ENCODE results near the gene RTKN. TPM values are rescaled to one million over a fixed set of nuclear protein-coding genes. Genes with fewer than 3 reads are reported as not detected.

Gene RTKN
- total and polyA plus RNA-seq, 9 of the 15 experiments (the other 6 are each of a cell fraction or from before 2014, with no cell fraction given) = 0.14 to 6.9 (median 3.6) TPM

DNA sequence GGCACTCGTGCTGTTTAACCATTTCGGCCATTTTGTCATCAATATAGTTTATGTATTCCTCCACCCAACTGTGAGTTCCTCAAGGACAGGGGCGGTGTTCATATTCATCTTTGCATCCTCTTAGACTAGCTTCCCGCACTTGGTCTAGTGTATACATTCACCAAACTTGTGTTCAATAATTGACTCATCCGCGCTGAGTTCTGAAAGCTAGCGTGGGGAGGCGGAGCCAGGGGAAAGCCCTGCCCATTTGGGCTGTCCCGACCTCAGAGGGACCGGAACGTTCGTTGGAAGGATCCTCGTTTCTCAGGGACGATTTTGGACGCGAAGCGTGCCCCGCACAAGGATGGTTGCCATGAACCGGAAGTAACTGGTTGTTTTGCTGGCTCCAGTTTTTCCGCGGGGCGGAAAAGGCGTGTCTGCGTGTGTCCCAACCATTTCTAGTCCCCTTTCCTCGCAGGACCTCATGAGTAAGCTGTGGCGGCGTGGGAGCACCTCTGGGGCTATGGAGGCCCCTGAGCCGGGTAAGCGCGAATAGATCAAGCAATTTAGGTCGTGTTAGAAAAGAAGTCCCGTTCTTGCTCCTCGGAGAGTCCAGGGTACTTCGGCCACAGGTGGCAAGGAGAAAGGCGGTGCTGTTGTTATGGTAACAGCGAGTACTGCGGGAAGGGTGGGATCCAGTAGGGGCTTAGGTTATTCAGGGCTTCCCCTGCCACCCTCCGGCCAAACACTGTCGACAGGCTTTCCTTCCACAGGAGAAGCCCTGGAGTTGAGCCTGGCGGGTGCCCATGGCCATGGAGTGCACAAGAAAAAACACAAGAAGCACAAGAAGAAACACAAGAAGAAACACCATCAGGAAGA is 13.1 kb upstream of the RTKN start, which contains the start of gene INO80B (continued):
- TF ChIP-seq TOE1 (IDR thresholded peaks at IDR 0.05; ENCODE audit: borderline replicate concordance) (peak; percentile 88), TOE1 (CRISPR knock-in tag; IDR thresholded peaks at IDR 0.05; ENCODE audit: borderline replicate concordance, low read depth) (0 out of 2 replicates have a peak, but pooled peaks have one; percentile 24), HMGN3 (IDR thresholded peaks at IDR 0.05; ENCODE audit: borderline replicate concordance, extremely low read depth, insufficient read length, low read depth, low read length) (no peak), SIX5 (IDR thresholded peaks at IDR 0.05; ENCODE audit: borderline replicate concordance in 1 of 2, insufficient read depth in 1 of 2, low read depth in 1 of 2, low read length in 2 of 2) (peak; percentile 85 to 93), LCOR (CRISPR knock-in tag; IDR thresholded peaks at IDR 0.05) (peak; percentile 99), SMARCC2 (IDR thresholded peaks at IDR 0.05; ENCODE audit: low read depth) (no peak), MCM5 (IDR thresholded peaks at IDR 0.05; ENCODE audit: low read depth) (no peak)

DNA sequence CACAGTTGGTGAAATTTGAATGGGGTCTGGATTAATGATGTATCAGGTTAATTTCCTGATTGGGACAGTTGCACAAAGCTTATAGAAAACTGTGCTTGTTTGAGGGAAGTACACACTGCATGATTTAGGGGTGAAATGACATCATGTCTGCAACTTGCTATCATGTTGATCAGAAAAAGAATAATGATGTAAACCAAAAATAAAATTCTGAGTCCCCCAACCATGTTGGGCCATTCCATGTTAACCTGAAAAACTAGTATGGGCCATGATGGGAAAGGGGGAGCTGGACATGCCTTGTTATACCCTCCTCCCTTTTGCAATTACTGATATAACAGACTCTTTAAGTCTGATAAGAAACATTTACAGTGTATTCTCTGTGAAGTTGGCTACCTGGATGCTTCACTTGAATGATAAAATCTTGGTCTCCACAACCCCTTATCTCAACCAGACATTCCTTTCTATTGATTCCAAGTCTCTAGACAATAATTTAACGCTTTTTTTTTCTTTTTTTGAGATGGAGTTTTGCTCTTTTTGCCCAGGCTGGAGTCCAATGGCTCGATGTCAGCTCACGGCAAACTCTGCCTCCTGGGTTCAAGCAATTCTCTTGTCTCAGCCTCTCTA is 8.9 kb upstream of the RTKN start:
- in situ Hi-C loops (cut with MboI) = no loop called here
- Histone ChIP-seq H3K27ac (ENCODE audit: extremely low read depth, low read depth, low read length) (no peak overlapping the region), H3K4me3 (no peak overlapping the region), H3K9me3 (replicated peaks; ENCODE audit: control insufficient read depth, insufficient read depth, low read depth, low read length) (no peaks in the 10 kb centered on the region), H3K4me1 (replicated peaks in 1 of 2; ENCODE audit: control insufficient read depth in 2 of 2, insufficient read depth in 2 of 2, low read length in 2 of 2) (peaks cover 5 to 8% of the 10 kb centered on the region in 2 experiments; a peak in 4 of 5 replicates), H3K9me1 (ENCODE audit: control insufficient read depth, insufficient read depth, low read length) (no peaks in the 10 kb centered on the region), H3K79me2 (ENCODE audit: control insufficient read depth, insufficient read depth, low read length) (peaks cover 7% of the 10 kb centered on the region; the same call in 1 of the 3 replicates), H2AFZ (ENCODE audit: low read depth, low read length) (no peak overlapping the region), H3K9ac (ENCODE audit: insufficient read depth in 1 of 2, low read depth in 2 of 2, low read length in 2 of 2) (no peak overlapping the region), H3K36me3 (ENCODE audit: control insufficient read depth, insufficient read depth, low read length) (no peaks in the 10 kb centered on the region), H3K4me2 (ENCODE audit: insufficient read depth, low read length) (no peak overlapping the region), H3K27me3 (ENCODE audit: control insufficient read depth in 2 of 2, insufficient read depth in 2 of 2, low read length in 2 of 2) (no peaks in the 10 kb centered on the region), H4K20me1 (replicated peaks; ENCODE audit: control insufficient read depth, insufficient read depth, low read length) (no peaks in the 10 kb centered on the region)
- ChIA-PET POLR2A (interaction anchor here (0.6 to 2.6 kb wide), 2 partner anchors 11 to 20 kb away, joined by 3 to 9 read pairs; no protein-coding TSS in a partner anchor), CTCF (ENCODE audit: low intra/inter-chr PET ratio) (no interaction called here)
- ATAC-seq (no peak), DNase-seq (ENCODE audit: extremely low read depth in 1 of 4, low spot score in 3 of 4) (no peak), FAIRE-seq (no peak)
- WGBS (ENCODE audit: insufficient coverage, low coverage, missing lambda C conversion rate) = 29% methylated on average over 3 of the region's 3 CpGs
- intact Hi-C loops (cut with micrococcal nuclease) = no loop called here
- no TSS peak for BruUV-seq (replicated peaks)
- TF ChIP-seq, protein P1, sequence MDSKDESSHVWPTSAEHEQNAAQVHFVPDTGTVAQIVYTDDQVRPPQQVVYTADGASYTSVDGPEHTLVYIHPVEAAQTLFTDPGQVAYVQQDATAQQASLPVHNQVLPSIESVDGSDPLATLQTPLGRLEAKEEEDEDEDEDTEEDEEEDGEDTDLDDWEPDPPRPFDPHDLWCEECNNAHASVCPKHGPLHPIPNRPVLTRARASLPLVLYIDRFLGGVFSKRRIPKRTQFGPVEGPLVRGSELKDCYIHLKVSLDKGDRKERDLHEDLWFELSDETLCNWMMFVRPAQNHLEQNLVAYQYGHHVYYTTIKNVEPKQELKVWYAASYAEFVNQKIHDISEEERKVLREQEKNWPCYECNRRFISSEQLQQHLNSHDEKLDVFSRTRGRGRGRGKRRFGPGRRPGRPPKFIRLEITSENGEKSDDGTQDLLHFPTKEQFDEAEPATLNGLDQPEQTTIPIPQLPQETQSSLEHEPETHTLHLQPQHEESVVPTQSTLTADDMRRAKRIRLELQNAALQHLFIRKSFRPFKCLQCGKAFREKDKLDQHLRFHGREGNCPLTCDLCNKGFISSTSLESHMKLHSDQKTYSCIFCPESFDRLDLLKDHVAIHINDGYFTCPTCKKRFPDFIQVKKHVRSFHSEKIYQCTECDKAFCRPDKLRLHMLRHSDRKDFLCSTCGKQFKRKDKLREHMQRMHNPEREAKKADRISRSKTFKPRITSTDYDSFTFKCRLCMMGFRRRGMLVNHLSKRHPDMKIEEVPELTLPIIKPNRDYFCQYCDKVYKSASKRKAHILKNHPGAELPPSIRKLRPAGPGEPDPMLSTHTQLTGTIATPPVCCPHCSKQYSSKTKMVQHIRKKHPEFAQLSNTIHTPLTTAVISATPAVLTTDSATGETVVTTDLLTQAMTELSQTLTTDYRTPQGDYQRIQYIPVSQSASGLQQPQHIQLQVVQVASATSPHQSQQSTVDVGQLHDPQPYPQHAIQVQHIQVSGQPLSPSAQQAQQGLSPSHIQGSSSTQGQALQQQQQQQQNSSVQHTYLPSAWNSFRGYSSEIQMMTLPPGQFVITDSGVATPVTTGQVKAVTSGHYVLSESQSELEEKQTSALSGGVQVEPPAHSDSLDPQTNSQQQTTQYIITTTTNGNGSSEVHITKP (IDR thresholded peaks at IDR 0.05; ENCODE audit: partially characterized antibody) = peak; percentile 51
- peak; percentile 23; the same call in 1 of the 2 replicates for TF ChIP-seq SOX6 (IDR thresholded peaks at IDR 0.05)
- no peak for TF ChIP-seq RBM39 (optimal IDR thresholded peaks at IDR 0.05; ENCODE audit: low read depth, low read length)

Data from K562 (cell line).